Heart left ventricle (tissue), 16 donors: ENCODE measurements around the gene RFXAP. TPM values are rescaled to one million over a fixed set of nuclear protein-coding genes. Genes with fewer than 3 reads are reported as not detected.

Source experiments
- ATAC-seq, 4 donors: fragments of 200-7000 bp; cut with Tn5 transposase; one replicate each; pipeline ENCODE4 v1.9.1; 2020 to 2022; ENCODE audit warnings: moderate library complexity in 4 of 4, mild to moderate bottlenecking in 3 of 4, moderate number of reproducible peaks in 1 of 4
- DNase-seq, 5 donors: peaks; one replicate each; pipeline ENCODE4 v3.0.0-alpha.2; 2020
- H3K27ac ChIP-seq, 12 donors: fragments of 200-600 bp; sonication (generic) in 4 of 12; one replicate each; pipeline versions ENCODE4 v1.5.0 to v1.8.0; 2016 to 2022; ENCODE audit warnings: mild to moderate bottlenecking in 2 of 12
- H3K27me3 ChIP-seq, 9 donors: fragments of 200-600 bp; sonication (generic) in 2 of 9; one replicate each; pipeline versions ENCODE4 v1.5.1 to v1.8.0; 2016 to 2022; ENCODE audit warnings: mild to moderate bottlenecking in 3 of 9
- H3K36me3 ChIP-seq, 9 donors: fragments of 200-600 bp; sonication (generic) in 2 of 9; one replicate each; pipeline versions ENCODE4 v1.5.0 to v1.8.0; 2018 to 2022; ENCODE audit warnings: mild to moderate bottlenecking in 2 of 9
- H3K4me1 ChIP-seq, 12 donors: fragments of 200-600 bp; sonication (generic) in 4 of 12; one replicate each; pipeline versions ENCODE4 v1.5.0 to v1.8.0; 2016 to 2022; ENCODE audit warnings: mild to moderate bottlenecking in 3 of 12
- H3K4me3 ChIP-seq, 12 donors: fragments of 200-600 bp; sonication (generic) in 4 of 12; one replicate each; pipeline versions ENCODE4 v1.5.0 to v1.8.0; 2017 to 2022; ENCODE audit warnings: mild to moderate bottlenecking in 9 of 12, moderate library complexity in 4 of 12
- H3K9me3 ChIP-seq, 12 donors: fragments of 200-600 bp; sonication (generic) in 4 of 12; one replicate each; pipeline versions ENCODE4 v1.5.0 to v1.8.0; 2016 to 2022; ENCODE audit warnings: mild to moderate bottlenecking in 1 of 12
- CTCF ChIP-seq, 12 donors: fragments of 200-600 bp; sonication (generic) in 4 of 12; IDR thresholded peaks; one replicate each; pipeline versions ENCODE4 v1.5.0 to v1.8.0; 2018 to 2022; ENCODE audit warnings: antibody characterized with exemption in 12 of 12, mild to moderate bottlenecking in 5 of 12
- POLR2A ChIP-seq, 2 donors: fragments of 450-650 bp; IDR thresholded peaks; one replicate each; pipeline ENCODE4 v1.6.1; 2017; ENCODE audit warnings: antibody characterized with exemption in 2 of 2, mild to moderate bottlenecking in 2 of 2, moderate library complexity in 2 of 2
- WGBS, 4 donors: extraction: QIAGEN DNeasy Blood & Tissue Kit in 2 of 4; methylation state at CpG; one replicate each; pipeline versions ENCODE4 v1.1.5 to v1.1.7; 2013 to 2018; 5-methylcytosine and 5-hydroxymethylcytosine counted together
- intact Hi-C, 10 donors: fragments of 100-400 bp; cut with DNase I; formaldehyde crosslinking; loops; one replicate each; pipeline versions ENCODE4 v1.11.1 to v1.14.2; 2022
- polyA plus RNA-seq, 2 donors: library from polyadenylated mRNA; stranded (reverse); fragments of 200-250 nt; gene quantifications; one replicate each; pipeline ENCODE4 v1.2.3, GENCODE V29; 2013
- total RNA-seq, 9 donors: library from RNA; depleted of rRNA in 2 of 9; stranded (reverse); fragments of >200 nt in 2 of 9; fragmentation: NEBNext Ultra II Directional in 3 of 9; extraction: Animal tissue kit (Norgen Biotek cat#: 25700) in 3 of 9; gene quantifications; one replicate each; pipeline versions ENCODE4 v1.1.0 to v1.2.4, GENCODE V29; 2016 to 2023
- donor health status: ischemic (EF 13 %, LVEDD 7.1; RV severe dilation, severe dysfunction).
- donor health status: healthy with polysubstance abuse.
- donor health status: DM: no; HTN: yes; CAD: no.
- donor health status: DM: no; HTN: no; CAD: no.
- donor health status: ischemic (EF 25% LVEDD 6.9; RV normal size, moderate dysfunction).
- donor health status: ischemic (EF 25% LVEDD 5.7; RV mildly dilated, moderate dysfunction).
- donor health status: healthy.
- donor health status: DM: yes; HTN: yes; CAD: no.
- donor health status: ischemic (EF 35%, LVEDD 5.7; RV mildly dilated, moderate dysfunction).
- donor health status: nonischemic (EF 11% LVEDD 7.7; RV severe dilation, severe dysfunction).
- donor health status: DM: yes; HTN: yes; CAD: no.
- donor health status: PGD.
- donor health status: ischemic (EF 29% LVEDD 5.4; RV normal size, mild dysfunction).
- donor health status: nonischemic (EF 23%, LVEDD 6.1; RV moderate dilation, normal function).

The RFXAP gene
- total and polyA plus RNA-seq, 11 donors: 1.0 to 5.2 (median 3.6) TPM

- H3K27me3 ChIP-seq: no peaks in the 10 kb centered on the region
- no peak for TF ChIP-seq POLR2A (IDR thresholded peaks at IDR 0.05)
- no peak for TF ChIP-seq CTCF (IDR thresholded peaks at IDR 0.05)
- no peaks in the 10 kb centered on the region for H3K36me3 ChIP-seq
- no peaks in the 10 kb centered on the region for H3K4me1 ChIP-seq
- no peak for DNase-seq
- no peak for ATAC-seq
- H3K4me3 ChIP-seq: no peak overlapping the region
- intact Hi-C loops: no loop called here
- 68 to 80% (median 76%) methylated on average over 3 of the region's 3 CpGs for WGBS, 4 donors
- no peaks in the 10 kb centered on the region for H3K9me3 ChIP-seq
- H3K27ac ChIP-seq: no peak overlapping the region
Measured at GRCh38 chr13:36794706-36795105, 24.3 kb upstream of the RFXAP start.

GRCh38 chr13:36795463-36795862 lies 23.6 kb upstream of the RFXAP start:
- H3K36me3 ChIP-seq: no peaks in the 10 kb centered on the region
- intact Hi-C loops: no loop called here
- no peak for TF ChIP-seq CTCF (IDR thresholded peaks at IDR 0.05)
- no peaks in the 10 kb centered on the region for H3K27me3 ChIP-seq
- no peaks in the 10 kb centered on the region for H3K9me3 ChIP-seq
- H3K4me1 ChIP-seq: no peaks in the 10 kb centered on the region
- no peak overlapping the region for H3K27ac ChIP-seq
- DNase-seq (no peak), ATAC-seq (no peak)
- WGBS, 4 donors: 65 to 78% (median 72%) methylated on average over 6 of the region's 6 CpGs
- no peak overlapping the region for H3K4me3 ChIP-seq

- H3K9me3 ChIP-seq: no peaks in the 10 kb centered on the region
- no peak for DNase-seq
- TF ChIP-seq POLR2A (IDR thresholded peaks at IDR 0.05) (no peak), CTCF (IDR thresholded peaks at IDR 0.05) (no peak)
- WGBS, 4 donors: 79 to 85% (median 83%) methylated on average over 3 of the region's 3 CpGs
- intact Hi-C loops: no loop called here
- no peaks in the 10 kb centered on the region for H3K4me1 ChIP-seq
- no peak for ATAC-seq
- no peak overlapping the region for H3K4me3 ChIP-seq
- H3K36me3 ChIP-seq: no peaks in the 10 kb centered on the region
- no peaks in the 10 kb centered on the region for H3K27me3 ChIP-seq
- no peak overlapping the region for H3K27ac ChIP-seq
Measured at GRCh38 chr13:36796052-36796451, 23.0 kb upstream of the RFXAP start.

DNA sequence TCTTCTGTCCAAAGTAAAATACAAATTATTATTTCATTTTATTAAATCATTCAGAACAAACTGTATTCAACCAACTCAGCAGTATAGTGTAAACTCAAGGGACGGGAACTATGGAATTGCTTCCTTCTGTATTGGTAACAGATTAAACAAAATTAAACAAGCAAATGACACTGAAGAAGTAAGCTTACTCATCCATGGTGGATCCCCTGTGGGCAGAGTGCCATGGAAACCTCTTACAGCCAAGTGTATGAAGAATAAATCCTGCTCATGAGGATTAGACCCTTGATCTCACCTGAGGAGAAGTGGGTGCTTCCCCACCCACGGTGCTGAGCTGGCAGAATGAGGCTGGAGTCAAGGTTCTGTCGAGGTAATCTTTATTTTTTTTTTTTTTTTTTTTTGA lies 18.0 kb upstream of the RFXAP start:
- TF ChIP-seq POLR2A (IDR thresholded peaks at IDR 0.05): no peak
- TF ChIP-seq CTCF (IDR thresholded peaks at IDR 0.05): no peak
- no peak overlapping the region for H3K4me3 ChIP-seq
- ATAC-seq: no peak
- 52 to 59% (median 56%) methylated on average over 3 of the region's 3 CpGs for WGBS, 4 donors
- no peaks in the 10 kb centered on the region for H3K9me3 ChIP-seq
- H3K36me3 ChIP-seq: no peaks in the 10 kb centered on the region
- no peak for DNase-seq
- H3K27me3 ChIP-seq: no peaks in the 10 kb centered on the region
- no peak overlapping the region for H3K27ac ChIP-seq
- intact Hi-C loops: no loop called here
- H3K4me1 ChIP-seq: no peaks in the 10 kb centered on the region
